CD4-positive, alpha-beta T cell (primary cell): Measurements from ENCODE around the gene HPCAL1. TPM values are rescaled to one million over a fixed set of nuclear protein-coding genes. Genes with fewer than 3 reads are reported as not detected.

Source experiments
- ATAC-seq: fragments of 200-7000 bp; cut with Tn5 transposase; one replicate; pipeline ENCODE4 v1.10.0; 2022; ENCODE audit warnings: mild to moderate bottlenecking; ENCODE audit not compliant: poor library complexity
- CTCF ChIA-PET: fragments of 350-600 bp; sonication (Branson Sonifier 250); formaldehyde crosslinking; loops from one replicate; lab custom pipeline; 2021; ENCODE audit warnings: antibody characterized with exemption, inconsistent platforms; lab: Charles Lee
- POLR2A ChIA-PET: fragments of 350-600 bp; sonication (Branson Sonifier 250); formaldehyde crosslinking; loops from one replicate; lab custom pipeline; 2021; ENCODE audit warnings: antibody characterized with exemption, inconsistent platforms; lab: Charles Lee
- DNase-seq, 14 experiments: peaks; one replicate each; pipeline ENCODE4 v3.0.0-alpha.2; 2013 to 2020; ENCODE audit warnings: mixed read lengths in 2 of 14
- H3K27ac ChIP-seq, 2 donors: one replicate each; pipeline versions ENCODE4 v1.5.1 to v1.7.0; 2013; ENCODE audit warnings: low read length in 2 of 2, low read depth in 1 of 2, mild to moderate bottlenecking in 1 of 2
- H3K27me3 ChIP-seq, 2 experiments: 1 replicate in 1 of 2; 2 replicates in 1 of 2; pipeline versions ENCODE4 v1.6.1 to v1.7.0; 2013; ENCODE audit warnings: low read length in 2 of 2, control low read depth in 1 of 2, mild to moderate bottlenecking in 1 of 2, moderate library complexity in 1 of 2; ENCODE audit not compliant: insufficient read depth in 2 of 2, control insufficient read depth in 1 of 2
- H3K36me3 ChIP-seq: one replicate; pipeline ENCODE4 v1.6.1; 2013; ENCODE audit warnings: low read length, control low read depth; ENCODE audit not compliant: insufficient read depth
- H3K4me1 ChIP-seq: one replicate; pipeline ENCODE4 v1.6.1; 2013; ENCODE audit warnings: low read length, control low read depth; ENCODE audit not compliant: insufficient read depth
- H3K4me3 ChIP-seq: one replicate; pipeline ENCODE4 v1.5.1; 2013; ENCODE audit warnings: mild to moderate bottlenecking, low read length, moderate library complexity
- H3K9me3 ChIP-seq, 2 experiments: 1 replicate in 1 of 2; 2 replicates in 1 of 2; pipeline versions ENCODE4 v1.6.1 to v1.7.0; 2013; ENCODE audit warnings: low read length in 2 of 2, mild to moderate bottlenecking in 2 of 2, control low read depth in 1 of 2, moderate library complexity in 1 of 2; ENCODE audit not compliant: control insufficient read depth in 1 of 2, insufficient read depth in 1 of 2
- H3K27ac Mint-ChIP-seq: one replicate; pipeline ENCODE4 v1.8.0; 2020; ENCODE audit warnings: mixed read lengths
- H3K27me3 Mint-ChIP-seq: one replicate; pipeline ENCODE4 v1.8.0; 2021; ENCODE audit warnings: mixed read lengths
- H3K36me3 Mint-ChIP-seq: one replicate; pipeline ENCODE4 v1.8.0; 2021; ENCODE audit warnings: low read depth, mixed read lengths
- H3K4me1 Mint-ChIP-seq: one replicate; pipeline ENCODE4 v1.8.0; 2021; ENCODE audit warnings: low read depth, mixed read lengths
- H3K4me3 Mint-ChIP-seq: one replicate; pipeline ENCODE4 v1.8.0; 2020; ENCODE audit warnings: mild to moderate bottlenecking, mixed read lengths
- H3K9me3 Mint-ChIP-seq: one replicate; pipeline ENCODE4 v1.8.0; 2020; ENCODE audit warnings: mixed read lengths
- intact Hi-C, 2 experiments: fragments of 100-400 bp; cut with DNase I in 1 of 2; cut with micrococcal nuclease in 1 of 2; formaldehyde crosslinking; loops; one replicate each; pipeline versions ENCODE4 v1.15.1 to v1.9.0; 2023 to 2025; cut with DNase I, micrococcal nuclease
- total RNA-seq, 174 experiments: library from RNA in 2 of 174; stranded (reverse) in 2 of 174; gene quantifications; one replicate each; pipeline ENCODE4 v1.2.3 and lab custom pipeline; 2021 to 2026
- TF ChIP-seq, protein P1 (sequence below): fragments of 200-600 bp; IDR thresholded peaks from one replicate; pipeline ENCODE4 v1.8.0; 2022; ENCODE audit warnings: antibody characterized with exemption, mild to moderate bottlenecking

Gene HPCAL1
- total RNA-seq, 2 experiments from 2014 or later, result 24.9 to 27.9 TPM

DNA sequence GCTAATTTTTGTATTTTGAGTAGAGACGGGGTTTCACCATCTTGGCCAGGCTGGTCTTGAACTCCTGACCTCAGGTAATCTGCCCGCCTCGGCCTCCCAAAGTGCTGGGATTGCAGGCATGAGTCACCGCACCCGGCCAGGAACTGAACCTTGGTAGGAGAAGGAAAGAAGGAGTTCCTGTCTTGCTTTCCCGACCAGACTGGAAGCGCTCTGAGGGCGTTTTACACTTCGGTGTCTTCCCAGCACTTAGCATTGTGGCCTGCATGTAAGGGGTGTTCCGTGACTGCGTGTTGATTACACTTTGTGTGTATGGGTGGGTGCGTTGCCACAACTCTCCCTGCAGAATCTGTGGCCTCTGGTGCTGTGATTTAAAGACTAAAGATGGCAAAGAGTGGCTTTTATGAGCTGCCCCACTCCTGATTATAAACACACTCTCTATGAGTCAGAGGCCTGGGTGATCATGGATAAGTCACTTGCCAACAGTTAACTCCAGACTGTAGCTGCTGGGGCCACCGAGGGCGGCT is 99.4 kb downstream of the HPCAL1 start:
- DNase-seq (no peak), ATAC-seq (no peak)
- H3K4me3 ChIP-seq, result no peak overlapping the region
- peak overlapping the region; percentile 86 for H3K27ac Mint-ChIP-seq
- no peaks in the 10 kb centered on the region for H3K9me3 Mint-ChIP-seq
- TF ChIP-seq, protein P1, sequence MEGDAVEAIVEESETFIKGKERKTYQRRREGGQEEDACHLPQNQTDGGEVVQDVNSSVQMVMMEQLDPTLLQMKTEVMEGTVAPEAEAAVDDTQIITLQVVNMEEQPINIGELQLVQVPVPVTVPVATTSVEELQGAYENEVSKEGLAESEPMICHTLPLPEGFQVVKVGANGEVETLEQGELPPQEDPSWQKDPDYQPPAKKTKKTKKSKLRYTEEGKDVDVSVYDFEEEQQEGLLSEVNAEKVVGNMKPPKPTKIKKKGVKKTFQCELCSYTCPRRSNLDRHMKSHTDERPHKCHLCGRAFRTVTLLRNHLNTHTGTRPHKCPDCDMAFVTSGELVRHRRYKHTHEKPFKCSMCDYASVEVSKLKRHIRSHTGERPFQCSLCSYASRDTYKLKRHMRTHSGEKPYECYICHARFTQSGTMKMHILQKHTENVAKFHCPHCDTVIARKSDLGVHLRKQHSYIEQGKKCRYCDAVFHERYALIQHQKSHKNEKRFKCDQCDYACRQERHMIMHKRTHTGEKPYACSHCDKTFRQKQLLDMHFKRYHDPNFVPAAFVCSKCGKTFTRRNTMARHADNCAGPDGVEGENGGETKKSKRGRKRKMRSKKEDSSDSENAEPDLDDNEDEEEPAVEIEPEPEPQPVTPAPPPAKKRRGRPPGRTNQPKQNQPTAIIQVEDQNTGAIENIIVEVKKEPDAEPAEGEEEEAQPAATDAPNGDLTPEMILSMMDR, result no peak
- POLR2A ChIA-PET, result interaction anchor here (1.4 kb wide), 1 partner anchor 282 kb away, joined by 3 read pairs; no protein-coding TSS in a partner anchor
- H3K4me1 Mint-ChIP-seq, result peaks cover 56% of the 10 kb centered on the region
- no peak overlapping the region for H3K4me3 Mint-ChIP-seq
- CTCF ChIA-PET, result interaction anchor here (1.0 kb wide), 1 partner anchor 98 kb away, joined by 3 read pairs; no protein-coding TSS in a partner anchor
- peaks cover 0 to 8% of the 10 kb centered on the region in 2 experiments for H3K9me3 ChIP-seq
- H3K27me3 ChIP-seq, result no peaks in the 10 kb centered on the region
- peaks cover 37% of the 10 kb centered on the region for H3K36me3 ChIP-seq
- H3K27me3 Mint-ChIP-seq, result no peaks in the 10 kb centered on the region
- H3K4me1 ChIP-seq, result peaks cover 56% of the 10 kb centered on the region
- H3K27ac ChIP-seq, result no peak overlapping the region
- peaks cover 49% of the 10 kb centered on the region for H3K36me3 Mint-ChIP-seq
- intact Hi-C loops, result loop anchor here in 1 of 2 experiments (10.0 kb wide), 1 partner anchor 327 kb away; no protein-coding TSS in a partner anchor

DNA sequence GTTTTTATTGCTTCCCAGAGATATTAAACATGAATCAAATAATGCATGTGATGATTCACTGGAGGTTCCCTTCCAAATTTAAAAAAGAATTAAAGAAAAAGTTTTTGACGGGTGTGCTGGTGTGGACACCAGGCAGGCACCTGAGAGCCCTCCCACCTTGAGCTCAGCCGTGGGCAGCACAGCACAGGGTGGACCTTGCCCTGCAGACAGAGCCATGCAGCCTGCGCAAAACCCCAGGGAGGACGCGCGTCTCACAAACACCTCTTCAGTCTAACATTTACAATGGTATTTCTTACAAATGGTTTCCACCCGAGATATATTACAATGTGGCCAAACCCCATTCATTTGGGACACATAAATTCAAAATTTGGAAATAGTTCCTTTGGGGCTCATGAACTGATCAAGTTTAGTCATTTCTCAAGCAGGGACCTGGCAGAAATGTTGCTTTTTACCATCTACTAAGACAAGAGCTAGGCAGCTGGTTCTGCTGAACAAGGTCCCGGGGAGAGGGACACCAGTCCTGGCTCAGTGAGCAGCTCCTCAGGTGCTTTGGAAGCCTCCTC is 100.0 kb downstream of the HPCAL1 start:
- Histone ChIP-seq H3K4me3 (no peak overlapping the region), H3K9me3 (peaks cover 0 to 8% of the 10 kb centered on the region in 2 experiments), H3K36me3 (peaks cover 33% of the 10 kb centered on the region), H3K27ac (no peak overlapping the region), H3K27me3 (no peaks in the 10 kb centered on the region), H3K4me1 (peaks cover 60% of the 10 kb centered on the region)
- Mint-ChIP-seq H3K4me1 (peaks cover 61% of the 10 kb centered on the region), H3K9me3 (no peaks in the 10 kb centered on the region), H3K27ac (peak overlapping the region; percentile 86), H3K4me3 (no peak overlapping the region), H3K27me3 (no peaks in the 10 kb centered on the region), H3K36me3 (peaks cover 46% of the 10 kb centered on the region)
- no peak for DNase-seq
- CTCF ChIA-PET, result interaction anchor here (1.0 kb wide), 1 partner anchor 98 kb away, joined by 3 read pairs; no protein-coding TSS in a partner anchor
- POLR2A ChIA-PET, result interaction anchor here (1.4 kb wide), 1 partner anchor 283 kb away, joined by 3 read pairs; no protein-coding TSS in a partner anchor
- TF ChIP-seq, protein P1, result no peak
- intact Hi-C loops, result loop anchor here in 1 of 2 experiments (10.0 kb wide), 1 partner anchor 328 kb away; no protein-coding TSS in a partner anchor
- ATAC-seq, result no peak

DNA sequence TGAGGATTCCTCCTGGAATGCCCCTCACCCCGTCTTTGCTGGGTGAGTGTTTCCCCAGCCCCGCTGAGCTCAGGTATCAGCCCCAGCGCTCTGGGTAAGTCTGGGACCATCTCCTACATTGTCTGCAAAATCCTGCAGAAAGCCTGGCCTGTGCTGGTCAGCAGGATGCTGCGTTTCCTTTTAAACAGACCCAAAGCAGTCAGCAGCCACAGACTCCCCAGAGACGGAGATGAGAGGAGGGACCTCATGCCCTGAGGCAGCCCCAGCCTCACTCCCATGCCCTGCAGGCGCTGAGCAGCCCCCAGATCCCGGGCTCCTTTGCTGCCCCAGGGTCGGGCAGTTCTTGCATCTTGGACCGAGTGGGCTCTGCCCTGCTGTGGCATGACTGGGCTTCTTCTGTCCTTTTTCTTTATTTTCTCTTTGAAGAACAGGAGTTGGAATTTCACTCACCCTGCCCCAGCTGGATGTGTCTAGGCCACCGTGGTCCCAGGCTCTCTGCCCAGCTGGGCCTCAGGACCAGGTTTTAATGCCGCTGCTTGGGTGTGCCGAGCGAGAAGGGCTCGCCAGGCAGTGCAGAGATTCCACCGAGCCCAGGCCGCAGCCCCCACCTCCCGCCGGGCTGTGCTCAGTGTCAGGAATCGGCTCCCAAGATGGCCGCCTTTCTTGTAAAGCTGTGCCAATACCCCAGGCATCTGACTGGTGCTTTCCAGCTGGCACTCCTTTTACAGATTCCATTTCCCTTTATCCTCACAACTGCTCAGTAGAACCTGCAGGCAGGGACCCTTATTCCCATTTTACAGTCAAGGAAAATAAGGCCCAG is 101.8 kb downstream of the HPCAL1 start:
- peaks cover 78% of the 10 kb centered on the region for H3K4me1 ChIP-seq
- H3K27ac Mint-ChIP-seq, result no peak overlapping the region
- ChIA-PET POLR2A (interaction anchor here (0.6 to 5.8 kb wide), 2 partner anchors 20 to 74 kb away, joined by 3 to 51 read pairs; no protein-coding TSS in a partner anchor), CTCF (no interaction called here)
- TF ChIP-seq, protein P1, result no peak
- no peaks in the 10 kb centered on the region for H3K27me3 Mint-ChIP-seq
- no peak overlapping the region for H3K27ac ChIP-seq
- peaks cover 74% of the 10 kb centered on the region for H3K4me1 Mint-ChIP-seq
- no peaks in the 10 kb centered on the region for H3K27me3 ChIP-seq
- no peaks in the 10 kb centered on the region for H3K9me3 Mint-ChIP-seq
- H3K36me3 ChIP-seq, result peaks cover 22% of the 10 kb centered on the region
- intact Hi-C loops, result loop anchor here (5.0 to 10.0 kb wide), 2 partner anchors 262 to 330 kb away; no protein-coding TSS in a partner anchor
- H3K4me3 Mint-ChIP-seq, result no peak overlapping the region
- H3K36me3 Mint-ChIP-seq, result peaks cover 45% of the 10 kb centered on the region
- ATAC-seq (no peak), DNase-seq (no peak)
- no peak overlapping the region for H3K4me3 ChIP-seq
- no peaks in the 10 kb centered on the region for H3K9me3 ChIP-seq
